Neural cell (in vitro differentiated cells): ENCODE measurements around the gene RELCH.

Experiments
- EP300 ChIP-seq: fragments of 450-650 bp; conservative IDR thresholded peaks from 2 replicates; pipeline ENCODE4 v1.6.1; 2014; ENCODE audit warnings: antibody characterized with exemption, mild to moderate bottlenecking, moderate library complexity; ENCODE audit not compliant: poor library complexity, severe bottlenecking
- EZH2 ChIP-seq: fragments of 200-600, 300-800 bp; shearing (Covaris generic), sonication (generic); IDR thresholded peaks from 2 replicates; pipeline ENCODE4 v1.6.1; 2014; ENCODE audit warnings: antibody characterized with exemption, low read length, borderline replicate concordance, mild to moderate bottlenecking; ENCODE audit not compliant: insufficient read depth, poor library complexity, severe bottlenecking
- POLR2AphosphoS5 ChIP-seq: IDR thresholded peaks from 2 replicates; pipeline ENCODE4 v1.6.1; 2012
- SMC3 ChIP-seq: fragments of 450-650 bp; conservative IDR thresholded peaks from 2 replicates; pipeline ENCODE4 v1.6.1; 2014; ENCODE audit warnings: antibody characterized with exemption, mild to moderate bottlenecking, moderate library complexity; ENCODE audit not compliant: poor library complexity
- TAF1 ChIP-seq: IDR thresholded peaks from 2 replicates; pipeline ENCODE4 v1.6.1; 2012; ENCODE audit warnings: low read depth
- TF ChIP-seq, protein P1 (sequence below): fragments of 450-650 bp; IDR thresholded peaks from 2 replicates; pipeline ENCODE4 v1.5.1; 2014; ENCODE audit warnings: antibody characterized with exemption, mild to moderate bottlenecking, moderate library complexity; ENCODE audit not compliant: poor library complexity, severe bottlenecking
- TF ChIP-seq, protein P2 (sequence below): IDR thresholded peaks from 2 replicates; pipeline ENCODE4 v1.6.1; 2012; ENCODE audit warnings: borderline replicate concordance

DNA sequence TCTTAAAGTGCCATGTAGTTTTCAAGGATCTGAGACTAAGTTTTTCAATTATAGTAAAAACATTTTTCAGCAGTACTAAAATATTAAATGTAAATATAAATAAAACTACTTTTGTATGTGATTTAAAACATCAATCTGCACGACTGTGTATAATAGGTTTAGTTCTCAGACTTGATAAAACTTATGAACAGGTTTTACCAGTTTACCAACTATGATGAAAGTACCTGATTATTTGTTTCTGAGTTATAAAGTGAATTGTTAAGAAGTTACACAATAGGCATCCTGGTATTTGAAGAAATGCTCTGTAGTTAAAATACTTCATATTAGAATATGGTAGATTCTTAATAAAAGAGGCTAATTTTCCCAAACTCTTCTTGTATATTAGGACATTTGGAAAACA, 14.8 kb downstream of the RELCH start:
- TF ChIP-seq, protein P1, sequence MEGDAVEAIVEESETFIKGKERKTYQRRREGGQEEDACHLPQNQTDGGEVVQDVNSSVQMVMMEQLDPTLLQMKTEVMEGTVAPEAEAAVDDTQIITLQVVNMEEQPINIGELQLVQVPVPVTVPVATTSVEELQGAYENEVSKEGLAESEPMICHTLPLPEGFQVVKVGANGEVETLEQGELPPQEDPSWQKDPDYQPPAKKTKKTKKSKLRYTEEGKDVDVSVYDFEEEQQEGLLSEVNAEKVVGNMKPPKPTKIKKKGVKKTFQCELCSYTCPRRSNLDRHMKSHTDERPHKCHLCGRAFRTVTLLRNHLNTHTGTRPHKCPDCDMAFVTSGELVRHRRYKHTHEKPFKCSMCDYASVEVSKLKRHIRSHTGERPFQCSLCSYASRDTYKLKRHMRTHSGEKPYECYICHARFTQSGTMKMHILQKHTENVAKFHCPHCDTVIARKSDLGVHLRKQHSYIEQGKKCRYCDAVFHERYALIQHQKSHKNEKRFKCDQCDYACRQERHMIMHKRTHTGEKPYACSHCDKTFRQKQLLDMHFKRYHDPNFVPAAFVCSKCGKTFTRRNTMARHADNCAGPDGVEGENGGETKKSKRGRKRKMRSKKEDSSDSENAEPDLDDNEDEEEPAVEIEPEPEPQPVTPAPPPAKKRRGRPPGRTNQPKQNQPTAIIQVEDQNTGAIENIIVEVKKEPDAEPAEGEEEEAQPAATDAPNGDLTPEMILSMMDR = no peak
- TF ChIP-seq SMC3 (no peak), POLR2AphosphoS5 (no peak), EZH2 (no peak), TAF1 (no peak), EP300 (no peak)
- TF ChIP-seq, protein P2, sequence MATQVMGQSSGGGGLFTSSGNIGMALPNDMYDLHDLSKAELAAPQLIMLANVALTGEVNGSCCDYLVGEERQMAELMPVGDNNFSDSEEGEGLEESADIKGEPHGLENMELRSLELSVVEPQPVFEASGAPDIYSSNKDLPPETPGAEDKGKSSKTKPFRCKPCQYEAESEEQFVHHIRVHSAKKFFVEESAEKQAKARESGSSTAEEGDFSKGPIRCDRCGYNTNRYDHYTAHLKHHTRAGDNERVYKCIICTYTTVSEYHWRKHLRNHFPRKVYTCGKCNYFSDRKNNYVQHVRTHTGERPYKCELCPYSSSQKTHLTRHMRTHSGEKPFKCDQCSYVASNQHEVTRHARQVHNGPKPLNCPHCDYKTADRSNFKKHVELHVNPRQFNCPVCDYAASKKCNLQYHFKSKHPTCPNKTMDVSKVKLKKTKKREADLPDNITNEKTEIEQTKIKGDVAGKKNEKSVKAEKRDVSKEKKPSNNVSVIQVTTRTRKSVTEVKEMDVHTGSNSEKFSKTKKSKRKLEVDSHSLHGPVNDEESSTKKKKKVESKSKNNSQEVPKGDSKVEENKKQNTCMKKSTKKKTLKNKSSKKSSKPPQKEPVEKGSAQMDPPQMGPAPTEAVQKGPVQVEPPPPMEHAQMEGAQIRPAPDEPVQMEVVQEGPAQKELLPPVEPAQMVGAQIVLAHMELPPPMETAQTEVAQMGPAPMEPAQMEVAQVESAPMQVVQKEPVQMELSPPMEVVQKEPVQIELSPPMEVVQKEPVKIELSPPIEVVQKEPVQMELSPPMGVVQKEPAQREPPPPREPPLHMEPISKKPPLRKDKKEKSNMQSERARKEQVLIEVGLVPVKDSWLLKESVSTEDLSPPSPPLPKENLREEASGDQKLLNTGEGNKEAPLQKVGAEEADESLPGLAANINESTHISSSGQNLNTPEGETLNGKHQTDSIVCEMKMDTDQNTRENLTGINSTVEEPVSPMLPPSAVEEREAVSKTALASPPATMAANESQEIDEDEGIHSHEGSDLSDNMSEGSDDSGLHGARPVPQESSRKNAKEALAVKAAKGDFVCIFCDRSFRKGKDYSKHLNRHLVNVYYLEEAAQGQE = no peak
